H9 (cell line): Measurements from ENCODE around the gene EXOSC10. TPM values are rescaled to one million over a fixed set of nuclear protein-coding genes. Genes with fewer than 3 reads are reported as not detected.
"Not testable (repeated sequence)": the region's sequence is repeated elsewhere in the genome, so short reads cannot be mapped to it uniquely, and the experiment has no call there.

Experiments used
- DNase-seq: peaks from one replicate; pipeline ENCODE4 v3.0.0-alpha.2; 2017
- H2AFZ ChIP-seq: one replicate; pipeline ENCODE4 v1.6.1; 2013; ENCODE audit warnings: mild to moderate bottlenecking, low read length, control low read depth, moderate library complexity
- H2AK5ac ChIP-seq: 2 replicates; pipeline ENCODE4 v1.6.1; 2013; ENCODE audit warnings: low read length, control low read depth, mixed read lengths; ENCODE audit not compliant: insufficient read length
- H2BK120ac ChIP-seq: one replicate; pipeline ENCODE4 v1.6.1; 2013; ENCODE audit warnings: low read depth, mild to moderate bottlenecking, low read length, control low read depth, inconsistent platforms; ENCODE audit not compliant: poor library complexity, severe bottlenecking
- H2BK12ac ChIP-seq: 2 replicates; pipeline ENCODE4 v1.6.1; 2013; ENCODE audit warnings: low read length, control low read depth, mixed read lengths, low read depth; ENCODE audit not compliant: insufficient read length
- H2BK15ac ChIP-seq: 2 replicates; pipeline ENCODE4 v1.6.1; 2013; ENCODE audit warnings: low read depth, low read length, control low read depth
- H2BK20ac ChIP-seq: one replicate; pipeline ENCODE4 v1.6.1; 2013; ENCODE audit warnings: low read depth, mild to moderate bottlenecking, low read length, control low read depth, inconsistent platforms; ENCODE audit not compliant: poor library complexity, severe bottlenecking
- H2BK5ac ChIP-seq: 2 replicates; pipeline ENCODE4 v1.6.1; 2013; ENCODE audit warnings: low read length, control low read depth, mixed read lengths; ENCODE audit not compliant: insufficient read length
- H3K14ac ChIP-seq: 2 replicates; pipeline ENCODE4 v1.6.1; 2013; ENCODE audit warnings: low read length, control low read depth; ENCODE audit not compliant: insufficient read depth
- H3K18ac ChIP-seq: 2 replicates; pipeline ENCODE4 v1.6.1; 2013; ENCODE audit warnings: low read depth, mild to moderate bottlenecking, mixed read lengths, low read length, control low read depth; ENCODE audit not compliant: insufficient read length
- H3K23ac ChIP-seq: 2 replicates; pipeline ENCODE4 v1.6.1; 2013; ENCODE audit warnings: low read length, control low read depth, mixed read lengths, low read depth; ENCODE audit not compliant: insufficient read length
- H3K23me2 ChIP-seq: 2 replicates; pipeline ENCODE4 v1.6.1; 2013; ENCODE audit warnings: low read depth, mild to moderate bottlenecking, mixed read lengths, low read length, control low read depth; ENCODE audit not compliant: insufficient read length, poor library complexity, severe bottlenecking
- H3K27ac ChIP-seq: 2 replicates; pipeline ENCODE4 v1.5.1; 2013; ENCODE audit warnings: low read length, control low read depth, mixed read lengths, low read depth; ENCODE audit not compliant: insufficient read length
- H3K27me3 ChIP-seq: 2 replicates; pipeline ENCODE4 v1.6.1; 2013; ENCODE audit warnings: low read length, control low read depth, inconsistent platforms; ENCODE audit not compliant: insufficient read depth
- H3K4ac ChIP-seq: 2 replicates; pipeline ENCODE4 v1.6.1; 2013; ENCODE audit warnings: low read depth, mild to moderate bottlenecking, control low read depth, inconsistent platforms, low read length, moderate library complexity
- H3K4me1 ChIP-seq: 2 replicates; pipeline ENCODE4 v1.6.1; 2013; ENCODE audit warnings: low read length, control low read depth, inconsistent platforms; ENCODE audit not compliant: insufficient read depth
- H3K4me2 ChIP-seq: 2 replicates; pipeline ENCODE4 v1.6.1; 2013; ENCODE audit warnings: low read length, control low read depth, mixed read lengths; ENCODE audit not compliant: insufficient read length, insufficient read depth
- H3K56ac ChIP-seq: 2 replicates; pipeline ENCODE4 v1.6.1; 2013; ENCODE audit warnings: low read depth, mild to moderate bottlenecking, mixed read lengths, low read length, control low read depth; ENCODE audit not compliant: insufficient read length
- H3K79me1 ChIP-seq: 2 replicates; pipeline ENCODE4 v1.6.1; 2013; ENCODE audit warnings: low read depth, mild to moderate bottlenecking, moderate library complexity, low read length, control low read depth, inconsistent platforms; ENCODE audit not compliant: insufficient read depth, poor library complexity, severe bottlenecking
- H3K79me2 ChIP-seq: 2 replicates; pipeline ENCODE4 v1.6.1; 2013; ENCODE audit warnings: low read length, control low read depth, inconsistent platforms; ENCODE audit not compliant: insufficient read depth
- H3K9ac ChIP-seq: 2 replicates; pipeline ENCODE4 v1.6.1; 2013; ENCODE audit warnings: low read length, control low read depth, mixed read lengths; ENCODE audit not compliant: insufficient read length; ENCODE audit errors: extremely low read depth
- H3K9me3 ChIP-seq: one replicate; pipeline ENCODE4 v1.6.1; 2013; ENCODE audit warnings: low read depth, low read length, inconsistent platforms; ENCODE audit not compliant: control insufficient read depth
- H3T11ph ChIP-seq: one replicate; pipeline ENCODE4 v1.6.1; 2013; ENCODE audit warnings: mild to moderate bottlenecking, low read length, control low read depth, inconsistent platforms
- H4K20me1 ChIP-seq: one replicate; pipeline ENCODE4 v1.6.1; 2013; ENCODE audit not compliant: control insufficient read depth, insufficient read length, insufficient read depth
- H4K5ac ChIP-seq: 2 replicates; pipeline ENCODE4 v1.6.1; 2013; ENCODE audit warnings: low read depth, mild to moderate bottlenecking, mixed read lengths, low read length, control low read depth; ENCODE audit not compliant: insufficient read length
- H4K8ac ChIP-seq: replicated peaks from 2 replicates; pipeline ENCODE4 v1.6.1; 2013; ENCODE audit warnings: low read length, control low read depth, mixed read lengths, low read depth; ENCODE audit not compliant: insufficient read length
- H4K91ac ChIP-seq: 2 replicates; pipeline ENCODE4 v1.6.1; 2013; ENCODE audit warnings: low read depth, mild to moderate bottlenecking, moderate library complexity, mixed read lengths, low read length, control low read depth; ENCODE audit not compliant: insufficient read length
- H3K27ac Mint-ChIP-seq, 3 experiments: 2 replicates in 2 of 3; 3 replicates in 1 of 3; pipeline ENCODE4 v1.8.0; 2020 to 2021; ENCODE audit warnings: mixed read lengths in 3 of 3, mild to moderate bottlenecking in 1 of 3, moderate library complexity in 1 of 3
- H3K27me3 Mint-ChIP-seq: 2 replicates; pipeline ENCODE4 v1.8.0; 2021; ENCODE audit warnings: low read depth, mild to moderate bottlenecking, moderate library complexity, mixed read lengths
- H3K36me3 Mint-ChIP-seq, 3 experiments: 2 replicates in 2 of 3; 3 replicates in 1 of 3; pipeline ENCODE4 v1.8.0; 2020 to 2021; ENCODE audit warnings: low read depth in 3 of 3, mixed read lengths in 3 of 3; ENCODE audit not compliant: insufficient read depth in 1 of 3
- H3K4me1 Mint-ChIP-seq, 2 experiments: 2 replicates each; pipeline ENCODE4 v1.8.0; 2020; ENCODE audit warnings: mixed read lengths in 2 of 2
- H3K4me3 Mint-ChIP-seq, 2 experiments: 2 replicates in 1 of 2; 3 replicates in 1 of 2; pipeline ENCODE4 v1.8.0; 2020 to 2021; ENCODE audit warnings: mild to moderate bottlenecking in 2 of 2, mixed read lengths in 2 of 2, moderate library complexity in 1 of 2
- H3K9me3 Mint-ChIP-seq, 2 experiments: 2 replicates in 1 of 2; 3 replicates in 1 of 2; pipeline ENCODE4 v1.8.0; 2020; ENCODE audit warnings: mild to moderate bottlenecking in 2 of 2, mixed read lengths in 2 of 2, moderate library complexity in 1 of 2
- CTCF ChIP-seq: fragments of 200-600 bp; sonication (generic); conservative IDR thresholded peaks from 3 replicates; pipeline ENCODE4 v1.8.0; 2021; ENCODE audit warnings: antibody characterized with exemption, mild to moderate bottlenecking
- WGBS: extraction: QIAGEN DNeasy Blood & Tissue Kit; methylation state at CpG from one replicate; pipeline ENCODE4 v1.1.7; 2013; ENCODE audit warnings: missing lambda C conversion rate, low lambda C conversion rate, mixed read lengths; ENCODE audit not compliant: insufficient read length; ENCODE audit errors: extremely low coverage; 5-methylcytosine and 5-hydroxymethylcytosine counted together
- total RNA-seq: library from RNA; stranded (reverse); gene quantifications from 2 replicates; pipeline ENCODE4 v1.2.1, GENCODE V29; 2021

Gene EXOSC10
- total RNA-seq, 1 experiment from 2014 or later: 83.4 TPM

- Histone ChIP-seq H4K20me1 (no peaks in the 10 kb centered on the region), H2BK20ac (no peak overlapping the region), H3K14ac (no peak overlapping the region), H3K23ac (no peak overlapping the region), H2BK120ac (no peak overlapping the region), H3K23me2 (no peaks in the 10 kb centered on the region), H3K4me2 (no peak overlapping the region), H2BK12ac (no peak overlapping the region), H3K56ac (no peak overlapping the region), H3K27ac (no peak overlapping the region), H4K5ac (no peak overlapping the region), H3K79me2 (no peaks in the 10 kb centered on the region; the same call in 1 of the 2 replicates), H3T11ph (no peak overlapping the region), H3K4ac (no peak overlapping the region), H4K8ac (no peak overlapping the region), H2BK15ac (no peak overlapping the region), H3K18ac (no peak overlapping the region), H3K9me3 (no peaks in the 10 kb centered on the region), H3K9ac (no peak overlapping the region), H3K27me3 (no peaks in the 10 kb centered on the region), H2AFZ (no peak overlapping the region), H2BK5ac (no peak overlapping the region), H3K79me1 (peaks cover 2% of the 10 kb centered on the region), H2AK5ac (no peak overlapping the region), H4K91ac (no peak overlapping the region), H3K4me1 (no peaks in the 10 kb centered on the region)
- H3K4me3 Mint-ChIP-seq: no peak overlapping the region
- no peak overlapping the region for H3K27ac Mint-ChIP-seq
- no peak for TF ChIP-seq CTCF
- no peaks in the 10 kb centered on the region for H3K9me3 Mint-ChIP-seq
- H3K4me1 Mint-ChIP-seq: peaks cover 0 to 14% of the 10 kb centered on the region in 2 experiments; a peak in 2 of 4 replicates
- no peaks in the 10 kb centered on the region for H3K27me3 Mint-ChIP-seq
- no peak for DNase-seq
- no CpG with 5 or more reads among the region's 7 CpGs for WGBS
- H3K36me3 Mint-ChIP-seq: peaks cover 58 to 97% (median 88%) of the 10 kb centered on the region in 3 experiments; a peak in 6 of 7 replicates
Measured at GRCh38 chr1:11019971-11020370, 79.7 kb downstream of the EXOSC10 start.

- H2BK12ac ChIP-seq, H3K4me1 ChIP-seq, H3K79me2 ChIP-seq, H3K14ac ChIP-seq, H3K4ac ChIP-seq, H2BK5ac ChIP-seq, H3K4me1 Mint-ChIP-seq, H3K23me2 ChIP-seq, H3K56ac ChIP-seq, H2BK120ac ChIP-seq, H3K79me1 ChIP-seq, H3K4me2 ChIP-seq, H3K27me3 Mint-ChIP-seq, H2BK15ac ChIP-seq, H3K23ac ChIP-seq, H3K9ac ChIP-seq, DNase-seq, H3K9me3 ChIP-seq, H2AK5ac ChIP-seq, H3K27me3 ChIP-seq, H3K9me3 Mint-ChIP-seq, H3K27ac Mint-ChIP-seq, H3K4me3 Mint-ChIP-seq, H2BK20ac ChIP-seq, H3T11ph ChIP-seq, H4K8ac ChIP-seq, H2AFZ ChIP-seq, H3K18ac ChIP-seq, H4K20me1 ChIP-seq, H3K27ac ChIP-seq, H4K5ac ChIP-seq, H4K91ac ChIP-seq: not testable (repeated sequence)
- no CpG with 5 or more reads among the region's 8 CpGs for WGBS
- peaks cover 61 to 97% (median 88%) of the 10 kb centered on the region in 3 experiments; a peak in 6 of 7 replicates for H3K36me3 Mint-ChIP-seq
Measured at GRCh38 chr1:11019358-11019757, 80.3 kb downstream of the EXOSC10 start.
